ENCODE measurements around the gene ANKRD6.

DNA sequence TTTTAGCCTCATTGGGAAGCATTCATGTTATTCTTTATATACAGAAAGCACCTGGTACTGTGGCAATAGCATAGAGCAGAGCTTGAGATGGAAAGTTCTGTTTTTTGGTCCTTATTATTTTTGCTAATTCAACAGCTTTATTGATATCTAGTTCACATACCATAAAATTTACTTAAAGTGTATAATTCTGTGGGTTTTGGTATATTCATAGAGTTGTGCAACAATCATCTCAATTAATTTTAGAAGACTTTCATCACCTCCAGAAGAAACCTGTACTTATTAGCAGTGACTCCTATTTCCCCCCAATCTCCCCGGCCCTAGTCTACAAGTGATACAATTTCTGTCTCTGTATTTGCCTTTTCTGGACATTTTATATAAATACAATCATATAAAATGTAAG is 77.4 kb downstream of the ANKRD6 start:
- TF ChIP-seq FOXP2 (optimal IDR thresholded peaks at IDR 0.05; ENCODE audit: control extremely low read depth, extremely low read length, insufficient read depth) = no peak
- no peak for TF ChIP-seq EZH2 (IDR thresholded peaks at IDR 0.05)
- no peak for TF ChIP-seq POLR2AphosphoS5 (IDR thresholded peaks at IDR 0.05; ENCODE audit: borderline replicate concordance, low read depth, low read length)
